Stimulated activated CD8-positive, alpha-beta memory T cell treated with anti-CD3 and anti-CD28 coated beads, Interleukin-4, amount 100 ng/mL, for 4 hours (primary cell): ENCODE data around the gene ANK2.

Experiments
- DNase-seq, 2 donors: peaks; one replicate each; pipeline ENCODE4 v3.0.0-alpha.2; 2020; ENCODE audit warnings: low read depth in 2 of 2, low spot score in 1 of 2

ANK2 gene

GRCh38 chr4:113330200-113330599, 280.7 kb downstream of the ANK2 start:
- no peak for DNase-seq

- DNase-seq = no peak
Observed at GRCh38 chr4:113331811-113332210, 282.4 kb downstream of the ANK2 start.

GRCh38 chr4:113332701-113333100, 283.2 kb downstream of the ANK2 start:
- DNase-seq = no peak

GRCh38 chr4:113335746-113336145, 286.3 kb downstream of the ANK2 start:
- no peak for DNase-seq

GRCh38 chr4:113336556-113336955, 287.1 kb downstream of the ANK2 start:
- DNase-seq = no peak

GRCh38 chr4:113339430-113339813, 290.0 kb downstream of the ANK2 start:
- no peak for DNase-seq

GRCh38 chr4:113344100-113344499, 294.6 kb downstream of the ANK2 start:
- no peak for DNase-seq

- no peak for DNase-seq
Observed at GRCh38 chr4:113347245-113347644, 297.8 kb downstream of the ANK2 start.

- no peak for DNase-seq
Observed at GRCh38 chr4:113349430-113349829, 300.0 kb downstream of the ANK2 start.

- no peak for DNase-seq
Observed at GRCh38 chr4:113350576-113350975, 301.1 kb downstream of the ANK2 start.

- DNase-seq = peak; percentile 33 to 52
Observed at GRCh38 chr4:113355550-113356371, 306.3 kb downstream of the ANK2 start.

GRCh38 chr4:113356453-113356852, 307.0 kb downstream of the ANK2 start:
- no peak for DNase-seq

GRCh38 chr4:113358784-113359183, 309.3 kb downstream of the ANK2 start:
- DNase-seq = no peak

- no peak for DNase-seq
Observed at GRCh38 chr4:113365377-113365776, 315.9 kb downstream of the ANK2 start.

- DNase-seq = no peak
Observed at GRCh38 chr4:113368056-113368455, 318.6 kb downstream of the ANK2 start.

GRCh38 chr4:113371111-113371510, 321.7 kb downstream of the ANK2 start:
- DNase-seq = no peak

GRCh38 chr4:113375964-113376666, 326.7 kb downstream of the ANK2 start:
- DNase-seq = no peak

- DNase-seq = no peak
Observed at GRCh38 chr4:113378836-113379235, 329.4 kb downstream of the ANK2 start.

GRCh38 chr4:113382704-113383103, 333.3 kb downstream of the ANK2 start:
- DNase-seq = no peak

GRCh38 chr4:113383111-113383785, 333.8 kb downstream of the ANK2 start:
- DNase-seq = no peak

- no peak for DNase-seq
Observed at GRCh38 chr4:113384600-113384999, 335.1 kb downstream of the ANK2 start.

- no peak for DNase-seq
Observed at GRCh38 chr4:113385281-113385899, 335.9 kb downstream of the ANK2 start.
